Fibroblast of skin of left biceps (primary cell): ENCODE data around the gene CSNK2B.

Experiments used
- DNase-seq, 2 experiments: peaks; one replicate each; pipeline ENCODE4 v3.0.0-alpha.2; 2013; ENCODE audit warnings: low read depth in 2 of 2

Gene CSNK2B

DNA sequence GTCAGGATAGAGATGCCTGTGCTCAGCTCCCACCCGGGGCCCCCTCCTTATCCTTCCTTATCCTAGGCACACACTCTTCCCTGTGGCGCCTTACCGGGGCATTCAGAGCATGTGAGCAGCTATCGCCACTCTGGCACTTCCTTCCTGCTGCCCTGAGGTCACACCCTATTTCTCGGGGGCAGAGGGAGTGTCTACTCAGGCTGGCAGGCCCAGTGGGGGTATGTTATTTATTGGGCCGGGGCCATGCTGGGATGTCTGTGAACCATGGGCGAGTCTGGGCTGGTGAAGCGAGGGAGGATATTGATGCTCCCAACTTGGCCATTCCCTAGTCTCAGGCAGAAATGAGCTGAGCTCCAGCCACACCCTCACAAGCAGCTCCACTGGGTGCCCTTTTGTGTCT is 45.4 kb downstream of the CSNK2B start:
- DNase-seq = no peak

DNA sequence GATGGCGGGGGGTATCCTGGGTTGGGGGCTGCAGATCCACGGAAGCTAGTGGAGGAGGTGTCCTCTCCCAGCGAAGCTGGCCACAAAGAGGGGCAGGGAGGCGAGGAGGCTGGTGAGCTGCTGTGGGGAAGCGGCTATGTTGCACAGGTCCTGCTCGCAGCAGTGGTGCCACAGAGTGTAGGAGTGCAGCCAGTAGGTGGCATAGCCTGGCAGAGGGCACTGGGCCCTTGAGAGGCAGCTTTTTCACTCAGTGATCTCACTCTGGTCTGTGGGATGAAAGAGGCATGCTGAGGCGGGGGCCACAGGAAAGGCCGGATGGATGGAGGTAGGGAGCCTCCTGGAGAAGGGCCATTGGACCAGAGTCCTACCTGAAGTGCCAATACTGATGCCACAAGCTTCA is 46.4 kb downstream of the CSNK2B start:
- DNase-seq = no peak

GRCh38 chr6:31713465-31713864 is 47.6 kb downstream of the CSNK2B start:
- DNase-seq = no peak

GRCh38 chr6:31713991-31714684 is 48.3 kb downstream of the CSNK2B start:
- DNase-seq = no peak

DNA sequence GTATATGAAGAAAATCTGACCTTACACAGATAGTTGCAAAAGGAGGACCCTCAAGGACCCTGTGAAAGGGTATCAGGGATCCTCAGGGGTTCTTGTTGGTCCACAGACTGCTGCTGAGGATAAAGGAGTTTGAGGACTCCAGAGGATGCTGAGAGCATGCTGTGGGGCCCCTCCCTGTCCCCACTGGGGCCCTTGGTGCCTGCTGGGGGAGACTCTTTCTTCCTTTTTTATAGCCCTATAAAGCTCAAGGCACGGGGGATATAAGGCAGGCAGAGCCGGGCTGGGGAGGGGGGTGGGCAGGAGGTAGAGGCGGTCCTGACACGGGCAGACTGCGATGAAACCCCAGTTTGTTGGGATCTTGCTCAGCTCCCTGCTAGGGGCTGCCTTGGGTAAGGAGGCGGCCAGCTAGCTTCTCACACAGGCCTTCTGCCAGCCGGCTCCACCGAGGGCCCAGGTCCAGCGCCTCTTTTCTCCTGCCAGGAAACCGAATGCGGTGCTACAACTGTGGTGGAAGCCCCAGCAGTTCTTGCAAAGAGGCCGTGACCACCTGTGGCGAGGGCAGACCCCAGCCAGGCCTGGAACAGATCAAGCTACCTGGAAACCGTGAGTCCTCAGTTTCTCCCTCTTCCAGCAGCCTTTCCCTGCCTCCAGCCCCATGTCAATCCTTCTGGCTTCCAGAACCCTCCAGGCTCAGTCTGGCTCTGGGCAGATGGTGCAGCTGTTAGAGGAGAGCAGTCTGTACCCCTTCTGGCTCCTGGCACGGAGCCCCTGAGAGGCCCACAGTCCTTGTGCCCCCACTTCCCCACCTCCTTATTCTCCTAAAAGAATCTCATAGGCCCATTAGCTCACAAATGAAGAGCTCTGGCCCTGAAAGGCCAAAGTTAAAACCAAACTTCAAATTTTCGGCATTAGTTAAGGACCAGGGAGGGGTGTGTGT is 49.4 kb downstream of the CSNK2B start, which contains the start of gene LY6G6D:
Gene LY6G6D (plus strand): TSS at position 327 of the 937 bp plus-strand sequence. CDS start 8 bp downstream, at position 335.
- DNase-seq = no peak

- DNase-seq = no peak
Observed at GRCh38 chr6:31717499-31718222, 51.8 kb downstream of the CSNK2B start.

DNA sequence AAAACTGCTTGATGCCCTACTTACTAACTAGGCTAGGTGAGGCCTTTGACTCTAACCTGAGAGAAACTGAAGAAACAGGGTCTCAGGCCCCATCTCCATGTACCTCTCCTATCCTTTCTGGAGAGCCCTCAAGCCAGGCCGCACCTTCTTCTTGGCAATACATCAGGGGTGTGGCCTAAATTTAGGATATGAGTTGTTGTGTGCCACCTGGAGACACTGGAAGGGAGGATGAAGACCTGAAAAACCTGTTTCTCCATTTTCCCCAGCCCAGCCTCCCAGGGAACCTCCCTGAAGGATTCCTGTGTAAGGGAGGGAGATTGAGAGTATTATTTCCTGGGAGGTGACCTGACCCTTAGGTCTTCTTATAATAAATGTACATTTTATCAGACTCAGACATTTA is 52.4 kb downstream of the CSNK2B start:
- no peak for DNase-seq

GRCh38 chr6:31719001-31719400 is 53.1 kb downstream of the CSNK2B start:
- DNase-seq = no peak
